Breast epithelium (tissue), 4 donors: ENCODE measurements around the gene FTO. TPM values are rescaled to one million over a fixed set of nuclear protein-coding genes. Genes with fewer than 3 reads are reported as not detected.
A peak's percentile ranks its signal among the peaks of the same experiment; 100 is the strongest.

Source experiments
- DNase-seq, 2 donors: peaks; one replicate each; pipeline ENCODE4 v3.0.0-alpha.2; 2019; ENCODE audit warnings: low spot score in 2 of 2
- H3K27ac ChIP-seq, 2 donors: fragments of 200-600 bp; sonication (generic) in 1 of 2; one replicate each; pipeline ENCODE4 v1.5.1; 2016 to 2019; ENCODE audit warnings: mild to moderate bottlenecking in 1 of 2
- H3K27me3 ChIP-seq, 2 donors: fragments of 200-600 bp; sonication (generic) in 1 of 2; one replicate each; pipeline versions ENCODE4 v1.5.1 to v1.6.0; 2017 to 2019; ENCODE audit warnings: control low read depth in 1 of 2, mild to moderate bottlenecking in 1 of 2
- H3K36me3 ChIP-seq: fragments of 200-600 bp; one replicate; pipeline ENCODE4 v1.5.1; 2019
- H3K4me1 ChIP-seq, 2 donors: fragments of 200-600 bp; sonication (generic); one replicate each; pipeline ENCODE4 v1.5.1; 2016 to 2019; ENCODE audit warnings: control low read depth in 1 of 2
- H3K4me3 ChIP-seq, 3 donors: fragments of 200-600 bp; sonication (generic); 1 replicate in 2 of 3; 2 replicates in 1 of 3; pipeline ENCODE4 v1.5.1; 2016 to 2019; ENCODE audit warnings: mild to moderate bottlenecking in 3 of 3, moderate library complexity in 2 of 3
- H3K9me3 ChIP-seq, 2 donors: fragments of 200-600 bp; sonication (generic) in 1 of 2; one replicate each; pipeline ENCODE4 v1.5.1; 2016 to 2019; ENCODE audit warnings: control low read depth in 1 of 2
- POLR2A ChIP-seq: fragments of 450-650 bp; IDR thresholded peaks from one replicate; pipeline ENCODE4 v1.6.1; 2016; ENCODE audit warnings: antibody characterized with exemption, mild to moderate bottlenecking, moderate library complexity
- POLR2AphosphoS5 ChIP-seq, 3 donors: sonication (generic); formaldehyde crosslinking; IDR thresholded peaks; one replicate each; pipeline ENCODE4 v1.6.1; 2017; ENCODE audit warnings: antibody characterized with exemption in 3 of 3
- intact Hi-C: fragments of 100-400 bp; cut with DNase I; formaldehyde crosslinking; loops from one replicate; pipeline ENCODE4 v1.15.1; 2023; ENCODE audit warnings: low total_unique reads
- total RNA-seq, 3 donors: library from RNA; depleted of rRNA; stranded (reverse); fragments of >200 nt; gene quantifications; one replicate each; pipeline ENCODE4 v1.1.0, GENCODE V29; 2016
- TF ChIP-seq, protein P1 (sequence below), 3 donors: fragments of 450-650 bp; IDR thresholded peaks; one replicate each; pipeline ENCODE4 v1.5.1; 2016 to 2017; ENCODE audit warnings: antibody characterized with exemption in 3 of 3, mild to moderate bottlenecking in 3 of 3, moderate library complexity in 3 of 3

FTO gene
- total RNA-seq, 3 donors from 2014 or later = 109 to 193 (median 174) TPM

DNA sequence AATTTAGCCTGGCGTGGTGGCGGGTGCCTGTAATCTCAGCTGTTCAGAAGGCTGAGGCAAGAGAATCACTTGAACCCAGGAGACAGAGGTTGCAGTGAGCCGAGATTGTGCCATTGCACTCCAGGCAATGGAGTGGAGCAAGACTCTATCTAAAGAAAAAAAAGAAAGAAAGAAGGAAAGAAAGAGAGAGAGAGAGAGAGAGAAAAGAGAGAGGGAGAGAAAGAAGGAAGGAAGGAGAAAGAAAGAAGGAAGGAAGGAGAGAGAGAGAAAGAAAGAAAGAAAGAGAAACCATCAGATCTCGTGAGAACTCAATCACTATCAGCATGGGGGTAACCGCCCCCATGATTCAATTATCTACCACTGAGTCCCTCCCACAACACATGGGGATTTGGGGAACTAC lies 293.0 kb downstream of the FTO start:
- no peak for DNase-seq
- Histone ChIP-seq H3K27me3 (no peaks in the 10 kb centered on the region), H3K4me3 (no peak overlapping the region), H3K9me3 (no peaks in the 10 kb centered on the region), H3K36me3 (no peaks in the 10 kb centered on the region), H3K4me1 (peaks cover 0 to 9% of the 10 kb centered on the region in 2 donors), H3K27ac (no peak overlapping the region)
- TF ChIP-seq POLR2AphosphoS5 (IDR thresholded peaks at IDR 0.05) (no peak), POLR2A (no peak)
- TF ChIP-seq, protein P1, sequence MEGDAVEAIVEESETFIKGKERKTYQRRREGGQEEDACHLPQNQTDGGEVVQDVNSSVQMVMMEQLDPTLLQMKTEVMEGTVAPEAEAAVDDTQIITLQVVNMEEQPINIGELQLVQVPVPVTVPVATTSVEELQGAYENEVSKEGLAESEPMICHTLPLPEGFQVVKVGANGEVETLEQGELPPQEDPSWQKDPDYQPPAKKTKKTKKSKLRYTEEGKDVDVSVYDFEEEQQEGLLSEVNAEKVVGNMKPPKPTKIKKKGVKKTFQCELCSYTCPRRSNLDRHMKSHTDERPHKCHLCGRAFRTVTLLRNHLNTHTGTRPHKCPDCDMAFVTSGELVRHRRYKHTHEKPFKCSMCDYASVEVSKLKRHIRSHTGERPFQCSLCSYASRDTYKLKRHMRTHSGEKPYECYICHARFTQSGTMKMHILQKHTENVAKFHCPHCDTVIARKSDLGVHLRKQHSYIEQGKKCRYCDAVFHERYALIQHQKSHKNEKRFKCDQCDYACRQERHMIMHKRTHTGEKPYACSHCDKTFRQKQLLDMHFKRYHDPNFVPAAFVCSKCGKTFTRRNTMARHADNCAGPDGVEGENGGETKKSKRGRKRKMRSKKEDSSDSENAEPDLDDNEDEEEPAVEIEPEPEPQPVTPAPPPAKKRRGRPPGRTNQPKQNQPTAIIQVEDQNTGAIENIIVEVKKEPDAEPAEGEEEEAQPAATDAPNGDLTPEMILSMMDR (IDR thresholded peaks at IDR 0.05) = no peak
- intact Hi-C loops = no loop called here

DNA sequence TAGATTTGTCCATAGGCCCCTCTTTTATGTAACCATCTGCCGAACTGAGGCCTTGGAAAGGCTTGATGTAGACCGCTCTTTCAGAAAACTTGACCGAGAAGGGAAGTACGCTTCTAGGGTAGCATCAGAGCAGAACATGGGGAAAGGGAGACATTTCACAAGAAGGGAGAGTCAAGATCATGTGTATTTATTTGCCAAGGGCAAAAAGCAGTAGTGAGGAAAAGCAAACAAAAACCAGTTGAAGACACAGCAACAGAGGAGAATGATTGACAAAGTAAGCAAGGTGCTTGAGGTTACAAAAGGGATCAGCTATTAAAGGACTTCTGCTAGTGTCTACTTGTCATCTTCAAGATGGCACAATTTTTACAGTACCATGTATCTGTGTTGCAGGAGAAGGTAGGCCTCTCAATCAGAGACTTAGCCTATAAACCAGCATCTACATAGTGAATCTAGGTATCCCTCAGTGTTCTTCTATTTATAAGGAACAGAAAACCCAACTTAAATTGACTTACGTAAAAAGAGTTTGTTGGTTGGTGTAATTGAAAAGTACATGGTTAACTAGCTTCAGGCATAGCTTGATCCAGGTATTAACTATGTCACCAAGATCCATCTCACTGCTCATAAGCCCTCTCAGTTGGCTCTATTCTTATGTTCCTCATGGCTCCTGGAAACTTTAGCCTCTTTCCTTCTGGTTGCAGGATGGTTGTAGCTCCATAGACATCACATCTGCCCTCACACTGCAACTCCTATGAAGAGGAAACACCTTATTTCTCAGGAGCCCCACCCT lies 294.3 kb downstream of the FTO start:
- no peak for DNase-seq
- Histone ChIP-seq H3K36me3 (no peaks in the 10 kb centered on the region), H3K27ac (no peak overlapping the region), H3K27me3 (no peaks in the 10 kb centered on the region), H3K4me3 (no peak overlapping the region), H3K9me3 (no peaks in the 10 kb centered on the region), H3K4me1 (peaks cover 0 to 4% of the 10 kb centered on the region in 2 donors)
- TF ChIP-seq, protein P1 (IDR thresholded peaks at IDR 0.05) = no peak
- no peak for TF ChIP-seq POLR2AphosphoS5 (IDR thresholded peaks at IDR 0.05)
- no peak for TF ChIP-seq POLR2A
- intact Hi-C loops = no loop called here

DNA sequence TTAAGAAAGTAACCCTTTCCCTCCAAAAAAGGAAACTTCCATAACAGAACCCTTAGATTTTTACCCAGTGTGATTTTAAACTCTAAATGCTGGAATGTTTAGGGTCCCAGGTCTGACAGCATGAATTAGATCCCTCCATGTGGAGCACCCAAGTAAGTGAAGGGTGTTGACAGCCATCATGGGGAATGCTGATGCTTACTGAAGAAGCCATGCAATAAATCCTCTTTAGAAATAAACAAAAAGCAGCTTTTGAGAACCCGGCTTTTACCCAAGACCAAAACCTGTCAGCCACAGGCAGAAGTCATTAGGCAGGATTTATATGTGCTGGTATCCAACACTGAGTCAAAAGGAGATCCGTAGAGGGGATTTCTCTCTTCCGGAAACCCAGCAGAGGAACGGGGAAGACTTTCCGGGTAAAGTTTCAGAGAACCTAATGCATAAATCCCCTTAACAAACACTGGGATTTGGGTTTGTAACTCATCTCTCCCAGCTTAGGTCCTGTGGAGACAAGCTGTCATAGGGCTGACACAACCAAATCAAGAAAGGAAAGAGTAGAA lies 295.1 kb downstream of the FTO start:
- peak overlapping the region; percentile 9 to 71 for H3K27ac ChIP-seq
- H3K4me1 ChIP-seq = peaks cover 0 to 4% of the 10 kb centered on the region in 2 donors
- H3K27me3 ChIP-seq = no peaks in the 10 kb centered on the region
- intact Hi-C loops = no loop called here
- H3K9me3 ChIP-seq = no peaks in the 10 kb centered on the region
- DNase-seq = no peak
- H3K36me3 ChIP-seq = no peaks in the 10 kb centered on the region
- no peak overlapping the region for H3K4me3 ChIP-seq
- TF ChIP-seq POLR2AphosphoS5 (IDR thresholded peaks at IDR 0.05) (no peak), POLR2A (no peak)
- TF ChIP-seq, protein P1 (IDR thresholded peaks at IDR 0.05) = no peak

DNA sequence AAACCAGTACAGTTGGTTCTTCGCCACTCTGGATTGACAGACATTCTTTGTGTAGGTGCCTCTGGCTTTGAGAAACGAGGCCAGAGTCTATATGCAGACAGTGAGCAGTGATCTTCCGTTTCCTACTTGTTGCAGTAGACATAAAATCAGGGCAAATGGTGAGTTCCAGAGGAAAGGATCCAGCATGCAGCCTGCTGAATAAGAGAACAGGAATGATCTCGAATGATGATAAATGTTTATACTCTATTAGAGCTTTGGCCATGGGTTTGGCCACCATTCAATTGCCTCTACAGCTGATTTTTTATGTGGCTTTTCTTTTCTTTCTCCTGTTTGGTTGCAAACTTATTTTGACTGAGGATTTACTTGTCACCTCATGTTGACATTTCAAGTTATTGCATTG lies 295.9 kb downstream of the FTO start:
- intact Hi-C loops = no loop called here
- peaks cover 0 to 4% of the 10 kb centered on the region in 2 donors for H3K4me1 ChIP-seq
- no peaks in the 10 kb centered on the region for H3K27me3 ChIP-seq
- no peaks in the 10 kb centered on the region for H3K9me3 ChIP-seq
- H3K36me3 ChIP-seq = no peaks in the 10 kb centered on the region
- TF ChIP-seq, protein P1 (IDR thresholded peaks at IDR 0.05) = no peak
- TF ChIP-seq POLR2A = no peak
- no peak for TF ChIP-seq POLR2AphosphoS5 (IDR thresholded peaks at IDR 0.05)
- no peak for DNase-seq
- H3K27ac ChIP-seq = peak overlapping the region; percentile 9 to 71
- H3K4me3 ChIP-seq = no peak overlapping the region

DNA sequence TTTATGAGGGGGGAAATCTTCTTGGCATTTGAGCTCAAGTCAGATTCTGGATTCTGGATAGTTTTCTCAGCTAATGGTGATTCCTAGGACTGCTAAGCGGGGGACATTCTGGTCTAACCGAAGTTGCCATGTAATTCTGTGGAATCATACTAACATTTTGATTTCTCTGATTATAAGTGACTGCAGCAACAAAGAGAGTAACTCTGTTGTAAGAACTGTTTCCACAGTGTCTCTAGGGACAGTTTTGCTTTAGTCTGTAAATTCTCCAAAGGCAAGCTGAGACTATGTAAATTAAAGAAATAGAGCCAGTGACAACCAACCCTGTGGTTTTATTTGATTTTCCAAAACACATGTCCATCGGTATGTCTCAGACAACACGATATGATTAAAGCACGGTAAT lies 296.4 kb downstream of the FTO start:
- no peak for DNase-seq
- TF ChIP-seq, protein P1 (IDR thresholded peaks at IDR 0.05) = no peak
- TF ChIP-seq POLR2AphosphoS5 (IDR thresholded peaks at IDR 0.05) (no peak), POLR2A (no peak)
- H3K36me3 ChIP-seq = no peaks in the 10 kb centered on the region
- no peak overlapping the region for H3K4me3 ChIP-seq
- no peaks in the 10 kb centered on the region for H3K9me3 ChIP-seq
- peaks cover 0 to under 1% of the 10 kb centered on the region in 2 donors for H3K4me1 ChIP-seq
- intact Hi-C loops = no loop called here
- H3K27me3 ChIP-seq = no peaks in the 10 kb centered on the region
- peak overlapping the region; percentile 9 to 50 for H3K27ac ChIP-seq
